PC-9 (cell line): ENCODE results near the gene SCO1. TPM values are rescaled to one million over a fixed set of nuclear protein-coding genes. Genes with fewer than 3 reads are reported as not detected.

Experiments used
- Bru-seq: library from RNA; stranded (reverse); fragments of 400-500 nt; gene quantifications from one replicate; lab custom pipeline; 2021; lab: Mats Ljungman, UMichigan
- BruChase-seq, 2 experiments: library from RNA; stranded (reverse); fragments of 400-500 nt; gene quantifications; one replicate each; lab custom pipeline; 2021; lab: Mats Ljungman, UMichigan
- BruUV-seq: library from RNA; stranded (reverse); fragments of 400-500 nt; replicated peaks from 2 replicates; lab custom pipeline; 2021; lab: Mats Ljungman, UMichigan
- CTCF ChIA-PET: fragments of 300-600 bp; sonication (Branson Sonifier 250); formaldehyde crosslinking; loops from one replicate; lab custom pipeline; 2022; ENCODE audit warnings: antibody characterized with exemption; lab: Charles Lee
- POLR2A ChIA-PET: fragments of 300-600 bp; sonication (Branson Sonifier 250); formaldehyde crosslinking; loops from one replicate; lab custom pipeline; 2022; ENCODE audit warnings: antibody characterized with exemption; ENCODE audit not compliant: unreplicated experiment; lab: Charles Lee
- DNase-seq, 2 experiments: peaks; one replicate each; pipeline versions ENCODE4 v3.0.0 to v3.0.0-alpha.2; 2015 to 2022; ENCODE audit warnings: mixed read lengths in 1 of 2
- H2AFZ ChIP-seq: fragments of 200-600 bp; sonication (generic); 2 replicates; pipeline ENCODE4 v1.8.1; 2017; ENCODE audit warnings: antibody characterized with exemption
- H3F3A ChIP-seq: fragments of 200-600 bp; sonication (generic); 2 replicates; pipeline ENCODE4 v1.8.1; 2017; ENCODE audit warnings: antibody characterized with exemption, mild to moderate bottlenecking, low read depth; ENCODE audit not compliant: insufficient read depth
- H3K27ac ChIP-seq: fragments of 200-600 bp; sonication (generic); 2 replicates; pipeline ENCODE4 v1.6.1; 2016; ENCODE audit warnings: mixed run types
- H3K27me3 ChIP-seq: fragments of 200-600 bp; sonication (generic); 2 replicates; pipeline ENCODE4 v1.6.1; 2016; ENCODE audit warnings: low read depth, mixed run types; ENCODE audit not compliant: insufficient read depth
- H3K36me3 ChIP-seq: fragments of 200-600 bp; sonication (generic); 2 replicates; pipeline ENCODE4 v1.6.1; 2016; ENCODE audit warnings: low read depth, mixed run types
- H3K4me1 ChIP-seq: fragments of 200-600 bp; sonication (generic); replicated peaks from 2 replicates; pipeline ENCODE4 v1.6.1; 2016; ENCODE audit warnings: mixed run types; ENCODE audit not compliant: insufficient read depth
- H3K4me2 ChIP-seq: fragments of 200-600 bp; sonication (generic); 2 replicates; pipeline ENCODE4 v1.6.1; 2017; ENCODE audit warnings: mixed run types
- H3K4me3 ChIP-seq: fragments of 200-600 bp; sonication (generic); 2 replicates; pipeline ENCODE4 v1.6.1; 2016; ENCODE audit warnings: mixed run types
- H3K79me2 ChIP-seq: fragments of 200-600 bp; sonication (generic); 2 replicates; pipeline ENCODE4 v1.6.1; 2017; ENCODE audit warnings: low read depth, mixed run types
- H3K9me2 ChIP-seq: fragments of 200-600 bp; sonication (generic); 2 replicates; pipeline ENCODE4 v1.8.1; 2017; ENCODE audit warnings: mild to moderate bottlenecking; ENCODE audit not compliant: insufficient read depth
- H3K9me3 ChIP-seq: fragments of 200-600 bp; sonication (generic); 2 replicates; pipeline ENCODE4 v1.8.1; 2016; ENCODE audit warnings: low read depth; ENCODE audit not compliant: insufficient read depth
- H4K20me1 ChIP-seq: fragments of 200-600 bp; sonication (generic); 2 replicates; pipeline ENCODE4 v1.8.1; 2017; ENCODE audit not compliant: insufficient read depth
- CTCF ChIP-seq: fragments of 200-600 bp; sonication (generic); conservative IDR thresholded peaks from 2 replicates; pipeline ENCODE4 v1.6.1; 2017; ENCODE audit warnings: mixed run types, antibody characterized with exemption, mild to moderate bottlenecking, moderate library complexity
- EZH2 ChIP-seq: fragments of 200-600 bp; sonication (generic); IDR thresholded peaks from 2 replicates; pipeline ENCODE4 v1.8.0; 2017; ENCODE audit warnings: antibody characterized with exemption, low read depth
- intact Hi-C: fragments of 100-400 bp; cut with micrococcal nuclease; formaldehyde crosslinking; loops from one replicate; pipeline ENCODE4 v1.10.0; 2022; ENCODE audit not compliant: unreplicated experiment
- long read RNA-seq: library from polyadenylated mRNA; stranded (forward); transcript quantifications from one replicate; pipeline ENCODE4 v2.0.0, GENCODE V29; 2022
- total RNA-seq: library from RNA; stranded (reverse); gene quantifications from 2 replicates; pipeline ENCODE4 v1.2.3, GENCODE V29; 2021

The SCO1 gene
- total RNA-seq: 39.6 and 59.6 TPM in 2 replicates
- Bru-seq, nascent RNA: percentile 90 among the genes with signal in this experiment
- BruChase-seq, experiment 1, labeled RNA remaining after a 2-hour chase: percentile 87 among the genes with signal in this experiment
- percentile 89 among the genes with signal in this experiment for BruChase-seq, experiment 2, labeled RNA remaining after a 6-hour chase
- long read RNA-seq, full-length matches to known transcripts: 89 of 100 reads
- long read RNA-seq, partial matches to known transcripts: 0 of 100 reads
- long read RNA-seq, other reads (novel, unspliced or antisense): 11 of 100 reads

DNA sequence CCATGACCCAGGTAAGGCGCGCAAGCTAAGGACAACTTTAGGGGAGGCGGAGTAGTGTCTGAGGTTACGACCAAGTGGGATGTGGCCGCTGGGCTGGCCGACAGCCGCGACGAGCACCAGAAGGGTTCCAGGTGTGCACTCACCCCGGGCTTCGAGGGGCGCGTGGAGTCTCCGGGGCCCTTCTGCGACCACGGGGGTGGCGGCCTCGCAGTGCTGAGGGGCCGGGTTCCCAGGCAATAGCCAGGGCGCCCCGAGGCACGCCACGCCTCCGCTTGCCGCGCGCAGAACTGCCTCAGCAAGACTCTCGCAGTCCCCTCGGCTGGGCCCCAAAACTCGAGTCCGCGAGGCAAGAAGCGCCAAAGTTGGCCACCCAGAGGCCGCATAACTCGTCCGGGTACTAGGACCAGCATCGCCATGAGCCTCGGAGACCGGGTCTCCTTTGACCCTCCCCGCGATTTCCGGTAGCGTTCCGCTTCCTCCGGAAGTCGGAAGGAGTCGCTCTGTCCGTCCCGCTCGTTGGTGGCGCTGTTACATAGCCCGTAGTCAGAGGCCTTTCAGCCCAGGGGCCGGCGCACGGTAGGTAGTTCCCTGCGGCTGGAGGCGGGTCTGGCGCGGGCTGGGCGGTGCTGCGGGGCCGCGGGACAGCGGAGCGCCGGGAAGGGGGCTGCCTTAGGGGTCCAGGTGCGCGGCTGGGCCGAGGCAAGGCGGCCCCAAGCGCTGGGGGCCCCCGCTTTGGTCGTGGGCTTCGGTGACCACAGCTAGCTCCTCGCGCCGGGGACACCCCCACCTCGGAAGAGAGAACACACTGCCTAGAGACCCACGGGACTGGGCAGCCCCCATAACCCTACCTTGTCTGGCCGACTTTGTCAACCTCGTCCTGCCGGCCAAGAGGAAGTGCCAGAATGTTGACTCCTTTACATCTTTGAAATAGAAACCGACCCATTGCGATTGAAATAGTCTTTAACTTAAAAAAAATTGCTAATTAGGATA, at the start of gene SCO1, which contains the start of gene ADPRM:
Gene SCO1 (minus strand): TSS at position 442 of the 990 bp plus-strand sequence. CDS start 26 bp downstream, at position 416.
Gene ADPRM (plus strand): TSS at position 503 of the 990 bp plus-strand sequence. CDS start 7,333 bp downstream, outside the sequence.
- TF ChIP-seq CTCF (peak; percentile 41; the same call in 1 of the 2 replicates), EZH2 (no peak)
- peak; percentile 83 to 91 for DNase-seq
- peaks cover 25% of the 10 kb centered on the region for H3K79me2 ChIP-seq
- H3K4me2 ChIP-seq: peak within 1 kb of the TSS; percentile 93
- no peaks in the 10 kb centered on the region for H3K9me3 ChIP-seq
- H3K27me3 ChIP-seq: no peaks in the 10 kb centered on the region
- H3K4me3 ChIP-seq: peak within 1 kb of the TSS; percentile 90
- POLR2A ChIA-PET: interaction anchor here (0.6 kb wide), 1 partner anchor 61 kb away, joined by 8 read pairs; no protein-coding TSS in a partner anchor
- no peaks in the 10 kb centered on the region for H3K4me1 ChIP-seq
- no peaks in the 10 kb centered on the region for H3K9me2 ChIP-seq
- intact Hi-C loops: no loop called here
- peak within 1 kb of the TSS; percentile 88 for H2AFZ ChIP-seq
- BruUV-seq: no TSS peak
- CTCF ChIA-PET: no interaction called here
- peaks cover 2% of the 10 kb centered on the region; the same call in 1 of the 2 replicates for H3K36me3 ChIP-seq
- no peaks in the 10 kb centered on the region for H4K20me1 ChIP-seq
- H3K27ac ChIP-seq: 0 out of 2 replicates have a peak within 1 kb of the TSS, but pooled peaks have one; percentile 39
- H3F3A ChIP-seq: no peaks in the 10 kb centered on the region

- POLR2A ChIA-PET: no interaction called here
- CTCF ChIA-PET: no interaction called here
- no peak for TF ChIP-seq CTCF
- no peak for TF ChIP-seq EZH2
- H3K4me2 ChIP-seq: no peak overlapping the region
- no peak overlapping the region for H3K27ac ChIP-seq
- intact Hi-C loops: no loop called here
- BruUV-seq: no TSS peak
- H3K9me3 ChIP-seq: no peaks in the 10 kb centered on the region
- H3K36me3 ChIP-seq: no peaks in the 10 kb centered on the region
- peaks cover 53% of the 10 kb centered on the region for H3K27me3 ChIP-seq
- H3K4me3 ChIP-seq: no peak overlapping the region
- no peaks in the 10 kb centered on the region for H3F3A ChIP-seq
- H3K4me1 ChIP-seq: no peaks in the 10 kb centered on the region
- DNase-seq: no peak
- no peaks in the 10 kb centered on the region for H3K79me2 ChIP-seq
- H2AFZ ChIP-seq: no peak overlapping the region
- H3K9me2 ChIP-seq: no peaks in the 10 kb centered on the region
- no peaks in the 10 kb centered on the region for H4K20me1 ChIP-seq
Observed at GRCh38 chr17:10745231-10745630, 47.9 kb upstream of the SCO1 start.

GRCh38 chr17:10744501-10745000, 47.2 kb upstream of the SCO1 start:
- Histone ChIP-seq H3F3A (no peaks in the 10 kb centered on the region), H2AFZ (no peak overlapping the region), H3K36me3 (no peaks in the 10 kb centered on the region), H3K27ac (no peak overlapping the region), H3K4me2 (no peak overlapping the region), H3K27me3 (peaks cover 56% of the 10 kb centered on the region), H3K79me2 (no peaks in the 10 kb centered on the region), H3K4me1 (no peaks in the 10 kb centered on the region), H3K9me2 (no peaks in the 10 kb centered on the region), H4K20me1 (no peaks in the 10 kb centered on the region), H3K4me3 (no peak overlapping the region), H3K9me3 (no peaks in the 10 kb centered on the region)
- no peak for DNase-seq
- no TSS peak for BruUV-seq
- POLR2A ChIA-PET: no interaction called here
- intact Hi-C loops: no loop called here
- TF ChIP-seq CTCF: no peak
- no peak for TF ChIP-seq EZH2
- CTCF ChIA-PET: no interaction called here
